ENCODE measurements around the gene IRF3.

DNA sequence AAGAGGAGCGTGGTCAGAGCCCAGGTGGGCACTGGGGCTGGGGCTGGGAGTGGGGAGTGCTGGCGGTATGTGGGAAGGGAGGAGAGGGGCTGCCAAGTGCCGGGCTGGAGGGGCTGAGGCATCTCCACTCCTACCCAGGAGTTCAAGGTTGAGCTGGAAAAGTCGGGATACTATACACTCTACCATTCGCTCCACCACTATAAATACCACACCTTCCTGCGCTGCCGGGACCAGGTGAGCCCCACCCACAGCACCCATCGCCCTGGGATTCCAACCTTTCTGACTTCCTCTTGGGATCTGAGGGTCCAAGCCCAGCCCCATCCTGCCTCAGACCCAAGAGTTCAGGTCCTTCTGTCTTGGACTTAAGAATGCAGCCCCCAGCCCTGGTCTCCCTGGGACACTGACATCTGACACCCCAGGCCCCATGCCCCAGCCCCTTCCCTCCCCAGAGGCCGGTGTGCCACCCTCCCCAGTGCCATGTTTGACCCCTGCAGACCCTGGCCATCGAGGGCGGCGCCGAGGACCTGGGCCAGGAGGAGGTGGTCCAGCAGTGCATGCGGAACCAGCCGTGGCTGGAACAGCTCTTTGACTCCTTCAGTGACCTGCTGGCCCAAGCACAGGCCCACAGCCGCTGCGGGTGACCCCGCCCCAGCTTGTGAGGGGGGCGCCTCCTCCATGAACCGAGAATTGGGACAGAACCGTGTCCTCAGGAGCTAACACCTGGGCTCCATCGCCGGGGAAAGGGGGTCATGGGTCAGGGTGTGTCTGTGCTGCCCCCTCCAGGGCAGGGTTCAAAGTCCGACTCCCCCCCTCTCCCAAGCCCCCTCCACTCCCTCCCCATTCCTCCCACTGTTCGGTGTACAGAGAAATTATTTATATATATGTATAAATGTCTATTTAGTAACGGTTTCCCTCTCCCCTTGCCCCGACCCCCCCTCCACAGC, 40.4 kb downstream of the IRF3 start:
- TF ChIP-seq RAD21 (IDR thresholded peaks at IDR 0.05; ENCODE audit: low read depth) (no peak), EP300 (IDR thresholded peaks at IDR 0.05; ENCODE audit: borderline replicate concordance) (no peak), YY1 (IDR thresholded peaks at IDR 0.05; ENCODE audit: low read depth) (no peak), FOXM1 (IDR thresholded peaks at IDR 0.05; ENCODE audit: borderline replicate concordance, low read depth) (no peak), CEBPB (IDR thresholded peaks at IDR 0.05) (no peak)
- TF ChIP-seq, protein P1, sequence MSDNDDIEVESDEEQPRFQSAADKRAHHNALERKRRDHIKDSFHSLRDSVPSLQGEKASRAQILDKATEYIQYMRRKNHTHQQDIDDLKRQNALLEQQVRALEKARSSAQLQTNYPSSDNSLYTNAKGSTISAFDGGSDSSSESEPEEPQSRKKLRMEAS (IDR thresholded peaks at IDR 0.05): no peak
- TF ChIP-seq, protein P2, sequence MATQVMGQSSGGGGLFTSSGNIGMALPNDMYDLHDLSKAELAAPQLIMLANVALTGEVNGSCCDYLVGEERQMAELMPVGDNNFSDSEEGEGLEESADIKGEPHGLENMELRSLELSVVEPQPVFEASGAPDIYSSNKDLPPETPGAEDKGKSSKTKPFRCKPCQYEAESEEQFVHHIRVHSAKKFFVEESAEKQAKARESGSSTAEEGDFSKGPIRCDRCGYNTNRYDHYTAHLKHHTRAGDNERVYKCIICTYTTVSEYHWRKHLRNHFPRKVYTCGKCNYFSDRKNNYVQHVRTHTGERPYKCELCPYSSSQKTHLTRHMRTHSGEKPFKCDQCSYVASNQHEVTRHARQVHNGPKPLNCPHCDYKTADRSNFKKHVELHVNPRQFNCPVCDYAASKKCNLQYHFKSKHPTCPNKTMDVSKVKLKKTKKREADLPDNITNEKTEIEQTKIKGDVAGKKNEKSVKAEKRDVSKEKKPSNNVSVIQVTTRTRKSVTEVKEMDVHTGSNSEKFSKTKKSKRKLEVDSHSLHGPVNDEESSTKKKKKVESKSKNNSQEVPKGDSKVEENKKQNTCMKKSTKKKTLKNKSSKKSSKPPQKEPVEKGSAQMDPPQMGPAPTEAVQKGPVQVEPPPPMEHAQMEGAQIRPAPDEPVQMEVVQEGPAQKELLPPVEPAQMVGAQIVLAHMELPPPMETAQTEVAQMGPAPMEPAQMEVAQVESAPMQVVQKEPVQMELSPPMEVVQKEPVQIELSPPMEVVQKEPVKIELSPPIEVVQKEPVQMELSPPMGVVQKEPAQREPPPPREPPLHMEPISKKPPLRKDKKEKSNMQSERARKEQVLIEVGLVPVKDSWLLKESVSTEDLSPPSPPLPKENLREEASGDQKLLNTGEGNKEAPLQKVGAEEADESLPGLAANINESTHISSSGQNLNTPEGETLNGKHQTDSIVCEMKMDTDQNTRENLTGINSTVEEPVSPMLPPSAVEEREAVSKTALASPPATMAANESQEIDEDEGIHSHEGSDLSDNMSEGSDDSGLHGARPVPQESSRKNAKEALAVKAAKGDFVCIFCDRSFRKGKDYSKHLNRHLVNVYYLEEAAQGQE (IDR thresholded peaks at IDR 0.05; ENCODE audit: low read depth): no peak
